Left kidney (tissue), 2 donors: ENCODE results near the gene KAZN. TPM values are rescaled to one million over a fixed set of nuclear protein-coding genes. Genes with fewer than 3 reads are reported as not detected.

Source experiments
- DNase-seq: peaks from one replicate; pipeline ENCODE4 v3.0.0-alpha.2; 2013
- polyA plus RNA-seq: library from polyadenylated mRNA; unstranded; fragments of 120-200 nt; gene quantifications from one replicate; pipeline ENCODE4 v1.2.1, GENCODE V29; 2013; ENCODE audit not compliant: insufficient read length

Gene KAZN
- polyA plus RNA-seq, 1 donor: 35.2 TPM

GRCh38 chr1:14742181-14742980 lies 143.9 kb downstream of the KAZN start:
- no peak for DNase-seq

GRCh38 chr1:14743368-14743767 lies 144.9 kb downstream of the KAZN start:
- no peak for DNase-seq

DNA sequence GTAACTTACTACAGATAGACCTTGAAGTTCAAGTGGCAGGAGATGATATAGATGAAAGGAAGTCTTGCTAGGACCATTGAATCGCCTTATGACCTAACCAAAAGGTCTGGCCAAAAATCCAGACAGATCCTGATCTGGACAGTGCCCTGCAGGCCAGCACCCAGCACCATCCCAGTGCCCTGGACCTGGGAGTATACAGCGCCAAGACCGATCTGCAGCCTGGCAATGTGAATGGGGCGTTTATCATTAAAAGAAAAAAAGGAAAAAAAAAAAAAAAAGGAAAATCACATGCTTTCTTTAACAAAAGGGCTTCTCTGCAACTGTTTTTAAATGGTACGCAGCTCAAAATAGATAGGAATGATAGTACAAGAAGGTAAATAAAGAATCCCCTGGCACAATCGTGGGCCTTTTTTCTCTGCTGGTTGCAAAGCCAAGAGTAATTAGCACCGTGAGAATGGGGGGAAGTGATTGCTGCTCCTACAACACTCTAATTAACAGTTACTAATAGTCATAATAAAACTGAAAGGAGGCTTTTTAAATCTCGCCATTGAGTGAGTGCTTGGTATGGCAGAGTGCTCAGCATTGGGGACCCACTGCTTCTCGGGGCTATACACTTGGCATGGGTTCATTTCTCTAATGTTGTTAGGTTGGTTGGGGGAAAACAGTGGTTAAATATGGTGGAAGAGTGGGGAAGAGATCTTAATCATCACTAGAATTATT lies 146.7 kb downstream of the KAZN start:
- DNase-seq: no peak

- no peak for DNase-seq
Observed at GRCh38 chr1:14745789-14746188, 147.3 kb downstream of the KAZN start.

DNA sequence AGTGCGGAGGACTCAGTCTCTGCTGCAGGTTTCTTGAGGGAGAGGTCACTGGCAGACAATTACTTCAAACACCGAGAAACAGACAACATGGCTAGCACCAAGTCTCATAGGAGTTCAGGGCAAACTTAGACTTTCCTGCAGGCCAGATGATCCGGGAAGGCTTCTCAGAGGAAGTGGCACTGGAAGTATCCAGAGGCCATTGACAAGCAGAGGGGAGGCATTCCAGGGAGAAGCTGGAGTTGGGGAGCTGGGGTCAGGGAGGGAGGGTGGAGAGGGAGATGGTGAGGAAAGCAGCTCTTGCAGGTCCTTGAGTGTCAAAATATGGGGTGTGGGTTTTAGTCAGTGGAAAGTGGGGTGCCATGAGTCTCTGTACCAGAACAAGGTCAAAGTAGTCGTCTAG lies 147.9 kb downstream of the KAZN start:
- no peak for DNase-seq

DNA sequence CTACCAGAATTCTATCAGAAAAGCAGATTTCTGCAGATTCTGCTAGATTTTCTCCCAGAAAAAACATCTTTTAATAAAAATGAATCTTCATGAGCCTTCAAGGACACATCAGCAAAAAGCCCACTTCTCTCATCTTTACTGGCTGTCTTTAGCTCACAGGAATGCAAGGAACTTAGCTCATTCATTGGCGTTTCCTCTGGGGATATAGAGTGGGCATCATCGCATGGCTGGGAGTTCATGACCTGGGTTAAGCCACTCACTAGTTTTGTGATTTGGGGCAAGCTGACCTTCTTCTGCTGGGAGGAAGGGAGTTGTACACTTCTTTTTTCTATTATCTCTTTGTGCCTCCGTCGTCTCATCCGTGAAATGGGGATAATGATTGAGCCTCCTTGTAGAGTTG lies 149.7 kb downstream of the KAZN start:
- DNase-seq: no peak

GRCh38 chr1:14748977-14749376 lies 150.5 kb downstream of the KAZN start:
- DNase-seq: no peak

DNA sequence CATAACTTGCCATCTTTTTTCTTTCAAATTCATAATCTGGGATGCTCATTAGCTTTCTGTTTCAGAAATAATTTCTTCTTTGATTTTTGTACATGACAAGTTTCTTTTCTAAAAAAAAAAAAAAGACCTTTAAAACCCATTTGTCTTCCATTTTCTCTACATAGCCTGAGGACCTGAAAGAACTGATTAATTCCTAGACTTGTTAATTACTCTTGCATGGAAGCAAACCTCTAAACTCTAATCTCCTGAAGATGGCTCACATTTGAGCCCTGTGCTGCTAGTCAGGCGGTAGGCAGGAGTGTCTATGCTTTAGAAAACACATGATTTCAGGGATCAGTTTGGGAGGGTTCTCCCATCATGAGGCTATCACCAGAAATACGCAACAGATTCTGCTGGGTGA lies 152.0 kb downstream of the KAZN start:
- DNase-seq: no peak

- no peak for DNase-seq
Observed at GRCh38 chr1:14755518-14756252, 157.2 kb downstream of the KAZN start.

GRCh38 chr1:14756589-14757285 lies 158.3 kb downstream of the KAZN start:
- peak; percentile 53 for DNase-seq

DNA sequence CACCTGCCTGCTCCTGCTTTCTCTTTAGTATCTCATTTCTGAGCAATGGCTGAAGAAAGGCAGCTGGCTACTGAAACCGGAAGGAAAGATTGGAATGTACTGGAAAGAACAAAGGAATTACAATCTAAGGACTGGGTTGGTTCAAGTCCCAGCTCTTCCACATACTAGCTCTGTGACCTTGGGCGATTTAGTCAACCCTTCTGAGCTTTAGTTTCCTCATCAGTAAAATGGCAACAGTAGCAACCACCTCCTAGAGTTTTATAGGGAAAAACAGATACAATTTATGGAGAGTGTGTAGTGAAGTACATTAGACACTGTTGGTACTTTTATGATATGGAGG lies 158.8 kb downstream of the KAZN start:
- DNase-seq: no peak

DNA sequence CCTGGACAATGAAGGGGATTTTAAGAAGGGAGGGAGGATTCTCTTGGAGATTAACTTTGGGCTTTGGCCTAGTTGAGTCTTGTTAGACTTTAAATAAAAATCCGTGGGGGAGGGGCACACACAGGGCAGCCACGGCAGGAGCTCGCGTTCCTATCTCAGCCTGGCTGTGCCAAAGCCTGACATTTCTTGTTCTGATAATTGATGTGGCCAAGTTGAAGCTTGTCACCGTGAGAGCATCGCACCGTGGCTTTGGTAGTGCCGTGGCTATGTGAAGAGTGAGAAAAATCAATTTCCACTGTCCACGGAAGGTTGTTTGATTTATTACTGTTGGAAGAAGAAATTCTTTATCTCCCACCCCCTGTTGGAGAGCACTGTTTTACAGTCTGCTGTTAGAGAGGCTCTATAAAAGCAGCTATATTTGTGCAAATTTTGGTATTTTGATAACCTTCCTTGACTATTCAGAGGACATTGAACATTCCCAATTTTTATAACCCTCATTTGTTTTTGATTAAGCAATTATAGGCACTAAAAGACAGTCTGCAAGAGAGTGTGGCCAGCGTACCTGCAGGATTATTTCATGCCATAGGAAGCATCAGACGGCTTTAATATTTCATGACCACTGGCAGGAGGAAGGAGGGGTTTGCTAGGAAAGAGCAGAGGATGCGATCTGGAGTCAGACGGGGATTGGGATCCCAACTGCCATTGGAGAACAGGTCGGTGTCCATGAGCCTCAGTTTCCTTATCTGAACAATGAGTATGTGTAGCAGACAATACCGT lies 160.7 kb downstream of the KAZN start:
- DNase-seq: no peak

DNA sequence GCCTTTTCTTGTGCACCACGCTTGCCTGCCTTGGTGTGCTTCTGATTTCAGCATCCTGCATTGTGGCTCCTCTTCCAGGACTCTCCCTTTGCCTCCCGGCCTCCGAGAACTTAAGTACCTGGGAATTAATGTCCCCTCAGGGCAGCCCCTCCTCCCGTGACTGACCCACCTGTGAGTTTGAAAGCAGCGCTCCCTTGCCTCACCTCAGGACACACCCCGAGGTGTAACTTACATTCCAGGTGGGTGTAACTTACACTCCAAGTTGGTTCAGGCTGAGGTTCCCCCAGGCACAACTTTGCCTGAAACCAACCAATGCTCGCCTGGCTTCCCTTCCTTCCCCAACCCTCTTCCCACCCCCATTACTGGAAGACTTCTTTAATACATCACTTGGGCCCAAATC lies 161.4 kb downstream of the KAZN start:
- DNase-seq: no peak

- no peak for DNase-seq
Observed at GRCh38 chr1:14760780-14761179, 162.3 kb downstream of the KAZN start.

GRCh38 chr1:14761291-14762153 lies 163.0 kb downstream of the KAZN start:
- DNase-seq: no peak

DNA sequence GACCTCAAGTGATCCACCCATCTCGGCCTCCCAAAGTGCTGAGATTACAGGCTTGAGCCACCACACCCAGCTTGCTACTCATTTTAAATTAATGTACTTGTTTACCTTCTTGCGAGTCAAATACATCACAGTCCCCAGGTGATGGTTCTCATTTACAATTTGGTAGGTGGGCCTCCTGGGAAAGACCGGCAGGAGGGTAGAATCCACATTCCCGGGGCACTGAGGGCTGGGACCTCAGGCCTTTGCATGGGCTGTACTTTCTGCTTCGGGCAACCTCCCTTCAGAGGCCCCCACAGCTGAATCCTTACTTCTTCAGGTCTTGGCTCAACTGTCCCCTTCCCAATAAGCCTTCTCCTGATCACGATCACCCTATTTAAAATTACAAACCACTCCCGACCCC lies 165.5 kb downstream of the KAZN start:
- DNase-seq: no peak

DNA sequence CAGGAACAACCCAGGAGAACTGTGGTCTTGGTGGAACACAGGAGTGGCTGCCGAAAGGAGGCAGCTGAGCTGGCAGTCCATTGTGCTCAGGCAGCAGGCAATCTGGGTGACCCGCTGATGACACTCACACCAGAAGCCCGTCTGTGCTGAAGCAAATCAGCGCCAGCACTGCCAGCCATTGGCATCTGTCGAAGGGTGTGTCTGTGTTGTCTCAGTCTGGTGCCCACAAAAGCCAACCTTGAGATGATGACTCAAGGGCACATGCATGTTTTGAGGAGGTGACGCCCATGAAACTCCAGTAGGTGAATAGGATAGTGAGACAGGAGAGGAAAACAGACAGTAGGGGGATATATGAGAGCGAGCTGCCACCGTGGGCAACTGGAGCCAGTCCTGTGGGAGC lies 167.3 kb downstream of the KAZN start:
- DNase-seq: no peak

- DNase-seq: no peak
Observed at GRCh38 chr1:14767075-14767474, 168.6 kb downstream of the KAZN start.

DNA sequence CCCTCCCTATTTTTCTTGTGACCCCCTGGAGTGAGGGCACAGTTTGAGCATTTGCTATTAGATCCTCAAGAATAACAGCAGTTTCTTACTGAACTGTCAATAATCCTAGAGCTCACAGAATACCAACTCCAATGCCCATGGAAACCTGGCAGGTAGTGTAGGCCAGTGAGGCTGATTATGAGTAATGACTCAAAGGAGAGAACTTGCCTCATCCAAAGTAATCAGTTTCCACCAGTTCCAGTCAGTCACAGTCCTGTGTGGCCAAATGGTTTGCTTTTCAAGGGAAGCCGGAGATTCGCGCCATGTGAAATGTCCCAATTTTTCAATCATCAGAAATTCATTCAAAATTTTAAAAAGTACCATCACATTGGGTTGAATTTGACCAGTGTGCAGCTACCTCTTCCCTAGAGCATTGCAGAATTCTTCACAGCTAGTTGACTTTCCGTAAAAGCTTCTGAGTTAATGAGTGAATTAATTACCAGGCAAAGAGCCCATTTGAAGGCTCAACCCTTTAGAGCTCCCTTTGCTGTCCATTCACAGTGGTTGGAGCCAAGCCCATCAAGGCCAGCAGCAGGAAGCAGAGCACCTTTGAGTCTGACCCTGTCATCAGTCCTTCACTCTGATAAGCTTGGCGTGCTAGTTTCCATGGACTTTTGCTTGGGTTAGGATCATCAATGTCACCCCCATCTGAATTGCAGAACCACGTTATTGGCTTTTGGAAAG lies 170.3 kb downstream of the KAZN start:
- DNase-seq: no peak
